Mesenchymal stem cell (in vitro differentiated cells and primary cell): ENCODE measurements around the gene XIRP2.

Experiments
- DNase-seq: peaks from one replicate; pipeline ENCODE4 v3.0.0-alpha.2; 2013
- H2AFZ ChIP-seq: one replicate; pipeline ENCODE4 v1.6.1; 2013; ENCODE audit warnings: low read depth, mild to moderate bottlenecking, control low read depth, inconsistent platforms, low read length, moderate library complexity
- H2AK5ac ChIP-seq: 2 replicates; pipeline ENCODE4 v1.6.1; 2013; ENCODE audit warnings: low read length, moderate library complexity, mild to moderate bottlenecking, inconsistent platforms; ENCODE audit not compliant: severe bottlenecking
- H2BK120ac ChIP-seq: one replicate; pipeline ENCODE4 v1.6.1; 2013; ENCODE audit warnings: low read depth, mild to moderate bottlenecking, inconsistent platforms, low read length, moderate library complexity
- H2BK12ac ChIP-seq, 2 experiments: one replicate each; pipeline ENCODE4 v1.6.1; 2013; ENCODE audit warnings: inconsistent platforms in 2 of 2, low read length in 2 of 2, mild to moderate bottlenecking in 2 of 2, moderate library complexity in 2 of 2, control low read depth in 1 of 2
- H2BK15ac ChIP-seq: one replicate; pipeline ENCODE4 v1.6.1; 2013; ENCODE audit warnings: mild to moderate bottlenecking, low read depth, inconsistent platforms; ENCODE audit not compliant: poor library complexity, severe bottlenecking
- H2BK5ac ChIP-seq: 2 replicates; pipeline ENCODE4 v1.6.1; 2013; ENCODE audit warnings: low read depth, mild to moderate bottlenecking, low read length, control low read depth, inconsistent platforms; ENCODE audit not compliant: poor library complexity, severe bottlenecking
- H3K14ac ChIP-seq, 2 experiments: one replicate each; pipeline ENCODE4 v1.6.1; 2013; ENCODE audit warnings: inconsistent platforms in 2 of 2, low read length in 2 of 2, control low read depth in 1 of 2, mild to moderate bottlenecking in 1 of 2, moderate library complexity in 1 of 2
- H3K18ac ChIP-seq, 2 experiments: one replicate each; pipeline ENCODE4 v1.6.1; 2013; ENCODE audit warnings: inconsistent platforms in 2 of 2, low read length in 2 of 2, control low read depth in 1 of 2, low read depth in 1 of 2, mild to moderate bottlenecking in 1 of 2
- H3K23ac ChIP-seq, 2 experiments: one replicate each; pipeline ENCODE4 v1.6.1; 2013; ENCODE audit warnings: inconsistent platforms in 2 of 2, low read length in 2 of 2, mild to moderate bottlenecking in 2 of 2, moderate library complexity in 2 of 2, control low read depth in 1 of 2
- H3K27ac ChIP-seq: 2 replicates; pipeline ENCODE4 v1.5.1; 2013; ENCODE audit warnings: mild to moderate bottlenecking, moderate library complexity, low read length, control low read depth, inconsistent platforms; ENCODE audit not compliant: poor library complexity, severe bottlenecking
- H3K27me3 ChIP-seq, 2 experiments: 2 replicates each; pipeline versions ENCODE4 v1.6.1 to v1.7.0; 2013; ENCODE audit warnings: low read length in 2 of 2, mild to moderate bottlenecking in 2 of 2, moderate library complexity in 2 of 2, control low read depth in 1 of 2, inconsistent platforms in 1 of 2; ENCODE audit not compliant: control insufficient read depth in 1 of 2, insufficient read depth in 1 of 2
- H3K36me3 ChIP-seq, 2 experiments: 2 replicates each; pipeline versions ENCODE4 v1.6.1 to v1.7.0; 2013; ENCODE audit warnings: low read length in 2 of 2, control low read depth in 1 of 2, inconsistent platforms in 1 of 2, low read depth in 1 of 2, mild to moderate bottlenecking in 1 of 2; ENCODE audit not compliant: insufficient read depth in 2 of 2, control insufficient read depth in 1 of 2
- H3K4ac ChIP-seq, 2 experiments: one replicate each; pipeline ENCODE4 v1.6.1; 2013; ENCODE audit warnings: inconsistent platforms in 2 of 2, low read length in 2 of 2, mild to moderate bottlenecking in 2 of 2, moderate library complexity in 2 of 2, control low read depth in 1 of 2, low read depth in 1 of 2
- H3K4me1 ChIP-seq: 2 replicates; pipeline ENCODE4 v1.6.1; 2013; ENCODE audit warnings: low read depth, low read length, control low read depth; ENCODE audit not compliant: control insufficient read depth, insufficient read depth
- H3K4me2 ChIP-seq: 2 replicates; pipeline ENCODE4 v1.6.1; 2013; ENCODE audit warnings: low read length, mild to moderate bottlenecking, inconsistent platforms; ENCODE audit not compliant: poor library complexity, severe bottlenecking
- H3K4me3 ChIP-seq, 2 experiments: 2 replicates each; pipeline versions ENCODE4 v1.5.1 to v1.7.0; 2013; ENCODE audit warnings: low read length in 2 of 2, mild to moderate bottlenecking in 2 of 2, control low read depth in 1 of 2, low read depth in 1 of 2; ENCODE audit not compliant: insufficient read depth in 1 of 2
- H3K79me1 ChIP-seq: replicated peaks from 2 replicates; pipeline ENCODE4 v1.6.1; 2013; ENCODE audit warnings: mild to moderate bottlenecking, control low read depth, low read length, inconsistent platforms; ENCODE audit not compliant: poor library complexity, severe bottlenecking
- H3K9ac ChIP-seq: 2 replicates; pipeline ENCODE4 v1.7.0; 2013; ENCODE audit warnings: mild to moderate bottlenecking, low read length, moderate library complexity
- H3K9me3 ChIP-seq: 2 replicates; pipeline ENCODE4 v1.7.0; 2013; ENCODE audit warnings: mild to moderate bottlenecking, low read length; ENCODE audit not compliant: control insufficient read depth
- H4K8ac ChIP-seq: one replicate; pipeline ENCODE4 v1.6.1; 2013; ENCODE audit warnings: inconsistent platforms, mild to moderate bottlenecking, low read length, moderate library complexity
- H4K91ac ChIP-seq: one replicate; pipeline ENCODE4 v1.6.1; 2013; ENCODE audit warnings: mild to moderate bottlenecking, low read length, inconsistent platforms
- WGBS: methylation state at CpG from one replicate; pipeline ENCODE4 v1.1.7; 2013; ENCODE audit warnings: mixed read lengths; 5-methylcytosine and 5-hydroxymethylcytosine counted together

The XIRP2 gene

DNA sequence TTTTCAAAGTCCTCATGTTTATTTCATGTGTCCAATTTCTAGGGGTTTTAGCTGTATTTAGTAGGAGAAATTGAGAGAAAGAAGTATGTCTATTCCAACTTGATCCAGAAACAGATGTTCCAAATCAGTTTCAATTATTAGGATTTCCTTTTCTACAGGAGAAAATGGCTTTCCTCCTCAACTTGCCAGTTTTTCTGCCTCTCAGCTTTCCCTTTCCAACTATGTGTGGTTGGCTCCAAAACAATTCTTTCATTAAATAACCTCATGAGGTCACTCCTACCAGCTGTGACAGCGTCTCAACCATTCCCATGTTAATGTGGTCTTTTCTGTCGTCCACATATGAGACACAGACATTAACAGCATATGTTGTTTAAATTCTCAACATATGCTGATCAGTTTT, 13.1 kb downstream of the XIRP2 start:
- no peaks in the 10 kb centered on the region for H3K4me1 ChIP-seq
- 95% methylated on average over 2 of the region's 2 CpGs for WGBS
- H3K4ac ChIP-seq, result no peak overlapping the region

DNA sequence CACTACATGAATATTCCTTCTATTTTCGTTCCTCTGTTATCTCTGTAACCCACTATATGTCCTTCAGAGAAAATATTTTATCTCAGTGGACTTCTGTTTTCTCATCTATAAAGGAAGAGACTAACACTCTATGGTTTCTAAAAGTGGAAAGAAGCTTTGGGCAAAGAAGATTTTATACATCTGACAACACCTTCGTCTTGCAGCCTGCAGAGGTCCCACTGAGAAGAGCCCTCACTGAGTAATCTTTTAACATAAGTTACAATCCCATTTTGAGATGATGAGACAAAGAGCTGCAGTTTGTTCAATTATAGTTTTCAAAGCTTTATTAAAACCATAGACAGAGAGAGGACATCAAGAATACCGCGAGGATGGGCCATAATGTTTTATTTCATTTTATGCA, 28.7 kb downstream of the XIRP2 start:
- no peak overlapping the region for H2AK5ac ChIP-seq
- H4K8ac ChIP-seq, result no peak overlapping the region
- H2BK5ac ChIP-seq, result no peak overlapping the region
- no peak overlapping the region for H3K14ac ChIP-seq
- H3K4me1 ChIP-seq, result no peaks in the 10 kb centered on the region
- H2BK12ac ChIP-seq, result no peak overlapping the region
- no peak overlapping the region for H3K18ac ChIP-seq
- H3K27ac ChIP-seq, result no peak overlapping the region
- 100% methylated on average over 2 of the region's 4 CpGs for WGBS
- H3K9ac ChIP-seq, result no peak overlapping the region
- no peak overlapping the region for H3K4me3 ChIP-seq
- H3K4ac ChIP-seq, result no peak overlapping the region
- H3K9me3 ChIP-seq, result no peaks in the 10 kb centered on the region
- H3K36me3 ChIP-seq, result no peaks in the 10 kb centered on the region
- no peak overlapping the region for H2BK120ac ChIP-seq
- no peak for DNase-seq
- H2AFZ ChIP-seq, result no peak overlapping the region
- H4K91ac ChIP-seq, result no peak overlapping the region
- no peaks in the 10 kb centered on the region for H3K27me3 ChIP-seq
- no peak overlapping the region for H3K23ac ChIP-seq
- no peak overlapping the region for H2BK15ac ChIP-seq
- no peaks in the 10 kb centered on the region for H3K79me1 ChIP-seq
- no peak overlapping the region for H3K4me2 ChIP-seq

More for the DNA sequence above, 13.1 kb downstream of the XIRP2 start:
- H3K9ac ChIP-seq, result no peak overlapping the region
- H3K36me3 ChIP-seq, result no peaks in the 10 kb centered on the region
- H3K4me2 ChIP-seq, result no peak overlapping the region
- H3K27ac ChIP-seq, result no peak overlapping the region
- H2BK12ac ChIP-seq, result no peak overlapping the region
- H2AK5ac ChIP-seq, result no peak overlapping the region
- no peak overlapping the region for H3K4me3 ChIP-seq
- H2BK120ac ChIP-seq, result no peak overlapping the region
- H2BK5ac ChIP-seq, result no peak overlapping the region
- no peak overlapping the region for H4K8ac ChIP-seq
- H3K14ac ChIP-seq, result no peak overlapping the region
- no peak overlapping the region for H4K91ac ChIP-seq
- no peak for DNase-seq
- no peaks in the 10 kb centered on the region for H3K9me3 ChIP-seq
- H2BK15ac ChIP-seq, result no peak overlapping the region
- H3K23ac ChIP-seq, result no peak overlapping the region
- no peaks in the 10 kb centered on the region for H3K79me1 ChIP-seq
- H3K18ac ChIP-seq, result no peak overlapping the region
- no peaks in the 10 kb centered on the region for H3K27me3 ChIP-seq
- H2AFZ ChIP-seq, result no peak overlapping the region

DNA sequence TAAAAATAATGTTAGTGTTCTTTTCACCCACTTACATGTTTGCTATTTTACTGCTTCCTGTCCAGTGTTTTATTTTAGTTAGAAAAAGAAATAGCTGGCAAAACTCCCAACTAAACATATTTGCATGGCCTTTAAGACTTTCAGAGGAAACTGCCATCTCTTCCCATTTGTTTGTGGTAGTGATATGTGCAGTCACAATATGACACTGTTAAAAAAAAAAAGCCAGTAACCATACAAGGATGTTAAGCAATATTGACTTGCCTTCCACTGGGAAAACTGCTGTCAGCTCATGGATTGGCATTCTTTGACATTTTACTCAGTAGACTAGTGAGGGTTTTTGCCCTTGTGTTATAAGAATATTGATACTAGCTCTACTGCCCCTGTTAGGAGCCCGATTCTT, 29.1 kb downstream of the XIRP2 start:
- Histone ChIP-seq H3K27ac (no peak overlapping the region), H2BK120ac (no peak overlapping the region), H3K18ac (no peak overlapping the region), H3K4me3 (no peak overlapping the region), H3K9ac (no peak overlapping the region), H3K4me2 (no peak overlapping the region), H3K4me1 (no peaks in the 10 kb centered on the region), H3K4ac (no peak overlapping the region), H2BK15ac (no peak overlapping the region), H3K23ac (no peak overlapping the region), H2AFZ (no peak overlapping the region), H4K8ac (no peak overlapping the region), H2BK5ac (no peak overlapping the region), H3K27me3 (no peaks in the 10 kb centered on the region), H3K36me3 (no peaks in the 10 kb centered on the region), H3K9me3 (no peaks in the 10 kb centered on the region), H3K79me1 (no peaks in the 10 kb centered on the region), H4K91ac (no peak overlapping the region), H2BK12ac (no peak overlapping the region), H3K14ac (no peak overlapping the region), H2AK5ac (no peak overlapping the region)
- WGBS, result 100% methylated on average over 1 of the region's 1 CpG
- peak; percentile 11 for DNase-seq

DNA sequence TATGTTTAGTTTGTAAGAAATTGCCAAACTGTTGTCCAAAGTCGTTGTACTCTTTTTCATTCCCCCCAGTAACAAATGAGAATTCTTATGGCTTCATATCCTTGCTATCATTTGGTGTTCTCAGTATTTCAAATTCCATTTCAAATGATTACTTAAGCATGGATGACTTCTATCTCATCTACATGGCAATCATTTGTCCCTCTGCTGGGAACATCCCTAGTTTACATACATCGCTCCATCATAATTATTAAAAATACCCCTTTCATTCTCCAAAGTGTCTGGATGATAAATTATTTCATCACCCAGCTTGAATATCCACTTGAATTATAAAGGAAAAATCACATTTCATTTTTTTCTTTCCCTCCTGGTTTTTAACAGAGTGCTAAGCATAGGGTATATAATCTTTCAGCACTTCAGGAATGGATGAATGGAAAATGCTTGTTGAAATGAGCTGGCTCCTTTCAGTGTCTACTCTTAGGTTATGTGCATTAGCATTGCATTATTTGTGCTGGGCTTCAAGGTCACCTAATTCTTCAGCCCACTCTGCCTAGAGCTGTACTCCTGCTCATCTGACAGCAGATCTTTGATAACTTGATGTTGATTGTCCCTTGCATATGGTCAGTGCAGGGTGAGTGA, 33.1 kb downstream of the XIRP2 start:
- no peak overlapping the region for H2BK5ac ChIP-seq
- no peak overlapping the region for H2BK12ac ChIP-seq
- 100% methylated on average over 2 of the region's 2 CpGs for WGBS
- H3K4ac ChIP-seq, result no peak overlapping the region
- no peak overlapping the region for H3K18ac ChIP-seq
- no peak overlapping the region for H2AFZ ChIP-seq
- H3K4me1 ChIP-seq, result no peaks in the 10 kb centered on the region
- no peak overlapping the region for H3K23ac ChIP-seq
- H3K4me2 ChIP-seq, result no peak overlapping the region
- H3K9me3 ChIP-seq, result no peaks in the 10 kb centered on the region
- DNase-seq, result no peak
- H3K4me3 ChIP-seq, result no peak overlapping the region
- no peak overlapping the region for H4K91ac ChIP-seq
- H2BK120ac ChIP-seq, result no peak overlapping the region
- H3K14ac ChIP-seq, result no peak overlapping the region
- H3K9ac ChIP-seq, result no peak overlapping the region
- H2AK5ac ChIP-seq, result no peak overlapping the region
- H3K79me1 ChIP-seq, result no peaks in the 10 kb centered on the region
- no peaks in the 10 kb centered on the region for H3K36me3 ChIP-seq
- H3K27me3 ChIP-seq, result no peaks in the 10 kb centered on the region
- no peak overlapping the region for H4K8ac ChIP-seq
- H2BK15ac ChIP-seq, result no peak overlapping the region
- no peak overlapping the region for H3K27ac ChIP-seq
